ENCODE measurements around the gene DUOXA1. TPM values are rescaled to one million over a fixed set of nuclear protein-coding genes. Genes with fewer than 3 reads are reported as not detected.

Gene DUOXA1
- total RNA-seq, 1 donor from 2014 or later = 27.1 TPM

DNA sequence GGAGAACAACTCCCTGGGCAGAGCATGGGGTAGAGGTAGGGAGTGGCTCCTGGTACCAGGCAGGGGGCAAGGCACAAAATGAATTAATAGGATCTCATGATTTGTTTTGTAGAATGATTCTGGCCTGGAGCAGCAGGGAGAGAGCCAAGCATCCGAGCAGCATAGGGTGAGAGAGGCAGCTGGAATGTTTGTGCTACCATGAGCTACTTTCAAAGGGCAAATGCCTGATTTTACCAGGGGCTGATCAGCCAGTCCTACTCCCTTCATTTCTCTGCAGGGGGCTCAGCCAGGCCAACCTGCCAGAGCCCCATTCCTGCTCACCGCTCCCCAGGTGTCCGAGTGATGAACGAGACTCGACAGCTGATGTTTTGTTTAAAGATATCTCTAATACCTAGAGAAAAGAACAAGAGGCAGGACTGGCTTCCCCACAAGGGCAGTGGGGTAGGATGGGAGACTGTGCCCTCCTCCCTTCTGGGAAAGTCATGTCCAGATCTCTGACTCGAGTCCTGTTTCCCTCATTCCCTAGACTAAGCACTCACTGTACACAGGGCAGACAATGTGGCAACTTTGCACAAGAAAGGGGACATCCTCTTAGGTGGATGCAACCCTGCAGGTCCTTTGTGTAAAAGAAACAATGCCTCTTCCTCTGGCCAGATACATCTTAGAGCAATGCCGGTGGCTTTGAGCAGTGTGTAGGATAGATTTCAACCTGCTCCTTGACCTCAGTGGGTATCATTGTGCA, 28.6 kb downstream of the DUOXA1 start:
- Histone ChIP-seq H3K36me3 (ENCODE audit: control insufficient read depth, insufficient read depth, low read length) (no peaks in the 10 kb centered on the region), H3K27me3 (ENCODE audit: control insufficient read depth, insufficient read depth, low read length) (no peaks in the 10 kb centered on the region), H3K4me3 (ENCODE audit: low read depth, low read length) (no peak overlapping the region)
- DNase-seq (ENCODE audit: low read depth) (no peak), FAIRE-seq (no peak)
- TF ChIP-seq, protein P1, sequence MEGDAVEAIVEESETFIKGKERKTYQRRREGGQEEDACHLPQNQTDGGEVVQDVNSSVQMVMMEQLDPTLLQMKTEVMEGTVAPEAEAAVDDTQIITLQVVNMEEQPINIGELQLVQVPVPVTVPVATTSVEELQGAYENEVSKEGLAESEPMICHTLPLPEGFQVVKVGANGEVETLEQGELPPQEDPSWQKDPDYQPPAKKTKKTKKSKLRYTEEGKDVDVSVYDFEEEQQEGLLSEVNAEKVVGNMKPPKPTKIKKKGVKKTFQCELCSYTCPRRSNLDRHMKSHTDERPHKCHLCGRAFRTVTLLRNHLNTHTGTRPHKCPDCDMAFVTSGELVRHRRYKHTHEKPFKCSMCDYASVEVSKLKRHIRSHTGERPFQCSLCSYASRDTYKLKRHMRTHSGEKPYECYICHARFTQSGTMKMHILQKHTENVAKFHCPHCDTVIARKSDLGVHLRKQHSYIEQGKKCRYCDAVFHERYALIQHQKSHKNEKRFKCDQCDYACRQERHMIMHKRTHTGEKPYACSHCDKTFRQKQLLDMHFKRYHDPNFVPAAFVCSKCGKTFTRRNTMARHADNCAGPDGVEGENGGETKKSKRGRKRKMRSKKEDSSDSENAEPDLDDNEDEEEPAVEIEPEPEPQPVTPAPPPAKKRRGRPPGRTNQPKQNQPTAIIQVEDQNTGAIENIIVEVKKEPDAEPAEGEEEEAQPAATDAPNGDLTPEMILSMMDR (IDR thresholded peaks at IDR 0.05; ENCODE audit: insufficient read depth, low read length, severe bottlenecking) = no peak

DNA sequence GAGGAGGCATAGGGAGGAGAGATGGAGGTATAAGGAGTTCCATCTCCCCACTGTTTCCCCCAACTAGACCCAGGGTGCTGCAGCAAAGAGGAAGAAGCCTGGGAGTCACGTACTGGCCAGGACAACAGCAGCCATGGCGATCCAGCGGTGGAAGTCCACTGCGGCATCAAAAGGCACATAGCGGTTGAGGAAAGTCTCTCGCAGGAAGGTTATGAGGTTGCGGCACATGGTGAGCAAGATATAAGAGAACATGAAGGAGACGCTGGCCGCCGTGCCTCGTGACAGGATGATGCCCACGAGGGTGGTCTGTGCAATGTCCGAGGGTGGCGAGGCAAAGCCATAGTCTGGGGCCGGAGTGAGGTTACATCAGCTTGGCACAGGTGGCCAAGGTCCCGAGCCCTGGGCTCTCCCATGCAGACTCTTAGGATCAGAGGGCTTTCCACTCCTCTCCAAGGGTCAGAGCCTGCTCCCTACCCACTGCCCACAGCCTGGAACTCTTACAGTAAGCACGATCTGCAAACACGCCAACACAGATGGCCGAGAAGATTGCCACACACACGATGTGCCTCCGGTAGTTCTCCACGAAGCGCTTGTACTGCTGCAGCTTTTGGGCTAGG, 30.0 kb downstream of the DUOXA1 start:
- Histone ChIP-seq H3K36me3 (ENCODE audit: control insufficient read depth, insufficient read depth, low read length) (no peaks in the 10 kb centered on the region), H3K27me3 (ENCODE audit: control insufficient read depth, insufficient read depth, low read length) (no peaks in the 10 kb centered on the region), H3K4me3 (ENCODE audit: low read depth, low read length) (no peak overlapping the region)
- no peak for DNase-seq (ENCODE audit: low read depth)
- FAIRE-seq = no peak
- TF ChIP-seq, protein P1 (IDR thresholded peaks at IDR 0.05; ENCODE audit: insufficient read depth, low read length, severe bottlenecking) = no peak

DNA sequence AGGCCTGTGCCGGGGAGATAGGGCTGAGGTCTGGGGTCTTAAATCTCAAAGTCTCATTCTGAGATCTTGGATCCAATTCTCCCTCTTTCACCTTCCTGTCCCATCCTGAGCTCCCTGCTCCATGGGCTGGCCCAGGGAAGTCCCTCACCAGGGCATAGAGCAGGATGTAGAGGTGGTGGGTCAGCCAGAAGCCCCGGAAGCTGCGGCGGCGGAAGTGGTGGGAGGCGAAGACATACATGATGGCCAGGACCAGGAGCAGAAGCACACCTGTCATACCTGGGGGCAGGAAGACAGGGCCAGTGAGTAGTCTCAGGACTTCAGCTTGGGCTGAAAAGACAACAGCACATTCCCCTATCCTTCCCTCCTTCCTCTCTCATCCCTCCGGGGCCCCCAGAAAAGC, 32.2 kb downstream of the DUOXA1 start:
- no peak overlapping the region for H3K4me3 ChIP-seq (ENCODE audit: low read depth, low read length)
- no peak for DNase-seq (ENCODE audit: low read depth)
- no peaks in the 10 kb centered on the region for H3K27me3 ChIP-seq (ENCODE audit: control insufficient read depth, insufficient read depth, low read length)
- no peaks in the 10 kb centered on the region for H3K36me3 ChIP-seq (ENCODE audit: control insufficient read depth, insufficient read depth, low read length)
- FAIRE-seq = no peak
- TF ChIP-seq, protein P1 (IDR thresholded peaks at IDR 0.05; ENCODE audit: insufficient read depth, low read length, severe bottlenecking) = no peak

DNA sequence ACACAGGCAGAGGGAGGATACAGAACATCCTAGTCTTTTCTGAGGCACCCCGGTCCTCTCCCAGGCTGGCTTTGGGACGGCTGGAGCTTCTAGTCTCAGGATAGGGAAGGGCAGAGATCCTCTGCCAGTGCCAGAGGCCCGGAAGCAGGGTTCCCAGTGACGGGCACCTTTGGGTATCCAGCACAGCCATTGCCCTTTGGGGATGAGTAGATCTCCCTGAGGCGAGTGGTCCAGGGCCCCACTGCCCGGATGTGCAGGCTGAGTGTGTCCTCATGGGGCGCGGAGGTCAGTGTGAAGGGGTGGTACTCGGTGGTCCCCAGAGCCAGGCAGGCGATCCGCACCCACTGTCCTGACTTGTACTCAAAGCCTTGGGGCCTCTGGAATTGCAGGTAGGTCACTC, 34.0 kb downstream of the DUOXA1 start:
- H3K4me3 ChIP-seq (ENCODE audit: low read depth, low read length) = no peak overlapping the region
- no peaks in the 10 kb centered on the region for H3K27me3 ChIP-seq (ENCODE audit: control insufficient read depth, insufficient read depth, low read length)
- TF ChIP-seq, protein P1 (IDR thresholded peaks at IDR 0.05; ENCODE audit: insufficient read depth, low read length, severe bottlenecking) = no peak
- no peaks in the 10 kb centered on the region for H3K36me3 ChIP-seq (ENCODE audit: control insufficient read depth, insufficient read depth, low read length)
- DNase-seq (ENCODE audit: low read depth) (no peak), FAIRE-seq (no peak)

DNA sequence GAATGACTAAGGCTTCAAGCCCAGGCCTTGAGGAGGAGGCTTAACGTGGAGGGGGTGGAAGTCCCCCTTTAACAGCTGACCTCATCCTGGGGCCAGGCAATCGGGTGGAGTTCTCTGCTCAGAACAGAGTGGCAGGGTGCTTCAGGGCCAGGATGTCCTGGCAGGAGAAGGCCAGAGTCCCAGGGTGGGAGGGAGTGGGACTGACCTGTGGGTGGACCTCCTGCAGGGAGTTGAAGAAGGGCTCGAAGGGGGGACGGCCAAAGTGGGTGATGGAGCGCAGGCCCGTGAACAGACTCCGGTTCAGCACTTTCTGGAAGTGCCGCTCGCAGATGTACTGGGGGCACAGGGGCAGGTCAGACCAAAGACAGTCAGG, 35.3 kb downstream of the DUOXA1 start:
- DNase-seq (ENCODE audit: low read depth) (no peak), FAIRE-seq (no peak)
- TF ChIP-seq, protein P1 (IDR thresholded peaks at IDR 0.05; ENCODE audit: insufficient read depth, low read length, severe bottlenecking) = no peak
- H3K4me3 ChIP-seq (ENCODE audit: low read depth, low read length) = no peak overlapping the region
- H3K36me3 ChIP-seq (ENCODE audit: control insufficient read depth, insufficient read depth, low read length) = no peaks in the 10 kb centered on the region
- H3K27me3 ChIP-seq (ENCODE audit: control insufficient read depth, insufficient read depth, low read length) = no peaks in the 10 kb centered on the region

All from bronchial epithelial cell (primary cell).